GM19240 (cell line): Measurements from ENCODE around the gene PPP3CB.
A peak's percentile ranks its signal among the peaks of the same experiment; 100 is the strongest.
"Not testable (repeated sequence)": the region's sequence is repeated elsewhere in the genome, so short reads cannot be mapped to it uniquely, and the experiment has no call there.

Experiments used
- DNase-seq: peaks from one replicate; pipeline ENCODE4 v3.0.0; 2011; ENCODE audit warnings: low spot score; ENCODE audit not compliant: insufficient read length

PPP3CB gene

GRCh38 chr10:73416571-73416970 lies 79.3 kb downstream of the PPP3CB start:
- DNase-seq: no peak

- no peak for DNase-seq
Observed at GRCh38 chr10:73414230-73414945, 81.4 kb downstream of the PPP3CB start.

GRCh38 chr10:73413528-73414229 lies 82.1 kb downstream of the PPP3CB start, which contains the start of gene ANXA7:
TSS of gene ANXA7 (minus strand) at chr10:73414058. CDS start at chr10:73400856, 13,202 bp downstream.
- DNase-seq: peak; percentile 92

- no peak for DNase-seq
Observed at GRCh38 chr10:73413108-73413527, 82.7 kb downstream of the PPP3CB start.

- DNase-seq: no peak
Observed at GRCh38 chr10:73410897-73411296, 84.9 kb downstream of the PPP3CB start.

- no peak for DNase-seq
Observed at GRCh38 chr10:73408978-73409521, 86.8 kb downstream of the PPP3CB start.

GRCh38 chr10:73408061-73408460 lies 87.8 kb downstream of the PPP3CB start:
- no peak for DNase-seq

GRCh38 chr10:73407495-73407894 lies 88.3 kb downstream of the PPP3CB start:
- no peak for DNase-seq

GRCh38 chr10:73406846-73407245 lies 89.0 kb downstream of the PPP3CB start:
- DNase-seq: no peak

GRCh38 chr10:73405556-73405955 lies 90.3 kb downstream of the PPP3CB start:
- DNase-seq: no peak

GRCh38 chr10:73404690-73405089 lies 91.1 kb downstream of the PPP3CB start:
- no peak for DNase-seq

GRCh38 chr10:73401636-73402035 lies 94.2 kb downstream of the PPP3CB start:
- no peak for DNase-seq

GRCh38 chr10:73399063-73399462 lies 96.8 kb downstream of the PPP3CB start:
- DNase-seq: no peak

- no peak for DNase-seq
Observed at GRCh38 chr10:73398024-73398423, 97.8 kb downstream of the PPP3CB start.

GRCh38 chr10:73394325-73394724 lies 101.5 kb downstream of the PPP3CB start:
- DNase-seq: not testable (repeated sequence)

GRCh38 chr10:73388228-73388627 lies 107.6 kb downstream of the PPP3CB start:
- DNase-seq: no peak

- DNase-seq: no peak
Observed at GRCh38 chr10:73386583-73386982, 109.2 kb downstream of the PPP3CB start.
